Stimulated activated CD8-positive, alpha-beta memory T cell treated with anti-CD3 and anti-CD28 coated beads, Interleukin-12 subunit alpha, Interleukin-12 subunit beta, amount 100 ng/mL, for 1 hour (primary cell): ENCODE measurements around the gene PLOD1.
"Not testable (repeated sequence)": the region's sequence is repeated elsewhere in the genome, so short reads cannot be mapped to it uniquely, and the experiment has no call there.

Source experiments
- DNase-seq: peaks from one replicate; pipeline ENCODE4 v3.0.0-alpha.2; 2020; ENCODE audit warnings: low read depth

PLOD1 gene

DNA sequence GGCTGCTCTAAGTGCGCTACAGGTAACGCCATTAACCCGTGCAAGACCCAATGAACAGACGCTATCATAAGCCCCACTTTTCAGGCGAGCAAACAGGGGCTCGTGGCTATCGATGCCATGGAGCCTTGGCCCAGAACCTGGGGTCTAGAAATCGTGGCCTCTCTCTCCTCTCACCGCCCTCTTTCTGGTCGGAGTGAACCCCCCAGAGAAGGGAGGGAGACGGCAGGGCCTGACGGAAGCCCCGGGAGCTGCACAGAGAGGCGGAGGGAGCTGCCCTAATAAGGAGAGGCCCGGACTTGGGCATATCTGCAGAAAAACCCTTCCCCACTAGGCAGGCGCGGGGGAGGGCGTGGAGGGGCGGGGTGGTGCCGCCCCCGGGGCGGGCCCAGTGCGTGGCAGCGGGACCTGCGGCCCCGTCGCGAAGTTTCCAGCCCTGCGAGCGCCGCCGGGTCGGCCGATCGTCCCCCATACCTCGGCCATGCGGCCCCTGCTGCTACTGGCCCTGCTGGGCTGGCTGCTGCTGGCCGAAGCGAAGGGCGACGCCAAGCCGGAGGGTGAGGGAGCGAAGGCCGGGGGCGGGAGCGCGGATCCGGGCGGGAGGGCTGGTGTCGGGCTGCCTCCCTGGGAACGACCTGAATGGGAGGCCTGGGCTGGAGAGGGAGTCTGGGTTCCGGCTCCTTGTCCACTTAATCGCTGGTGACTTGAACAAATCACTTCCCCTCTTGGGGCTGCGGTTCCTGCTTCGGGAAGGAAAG lies at the start of gene PLOD1:
PLOD1 (plus strand) TSS at position 416 of the 755 bp plus-strand sequence; CDS start at position 479, 63 bp downstream.
- DNase-seq: peak; percentile 73

DNA sequence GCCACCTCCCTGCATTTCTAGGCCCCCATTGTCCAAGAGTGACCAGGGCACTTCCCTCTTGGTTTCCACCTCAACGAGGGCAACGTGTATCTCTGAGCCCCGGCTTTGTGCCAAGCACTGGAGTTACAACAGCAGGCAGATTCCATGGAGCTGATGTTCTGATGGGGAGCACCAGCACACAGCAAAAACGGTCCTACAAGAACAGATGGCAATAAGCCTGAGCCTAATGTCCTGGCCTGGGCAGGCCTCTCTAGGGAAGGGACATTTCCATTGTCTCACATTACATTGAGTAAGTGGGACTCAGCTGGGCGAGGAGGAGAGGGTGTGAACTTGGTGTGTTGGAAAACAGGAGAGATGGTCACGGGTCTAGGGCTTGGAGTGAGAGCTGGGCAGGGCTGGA lies 48.6 kb upstream of the PLOD1 start:
- no peak for DNase-seq

DNA sequence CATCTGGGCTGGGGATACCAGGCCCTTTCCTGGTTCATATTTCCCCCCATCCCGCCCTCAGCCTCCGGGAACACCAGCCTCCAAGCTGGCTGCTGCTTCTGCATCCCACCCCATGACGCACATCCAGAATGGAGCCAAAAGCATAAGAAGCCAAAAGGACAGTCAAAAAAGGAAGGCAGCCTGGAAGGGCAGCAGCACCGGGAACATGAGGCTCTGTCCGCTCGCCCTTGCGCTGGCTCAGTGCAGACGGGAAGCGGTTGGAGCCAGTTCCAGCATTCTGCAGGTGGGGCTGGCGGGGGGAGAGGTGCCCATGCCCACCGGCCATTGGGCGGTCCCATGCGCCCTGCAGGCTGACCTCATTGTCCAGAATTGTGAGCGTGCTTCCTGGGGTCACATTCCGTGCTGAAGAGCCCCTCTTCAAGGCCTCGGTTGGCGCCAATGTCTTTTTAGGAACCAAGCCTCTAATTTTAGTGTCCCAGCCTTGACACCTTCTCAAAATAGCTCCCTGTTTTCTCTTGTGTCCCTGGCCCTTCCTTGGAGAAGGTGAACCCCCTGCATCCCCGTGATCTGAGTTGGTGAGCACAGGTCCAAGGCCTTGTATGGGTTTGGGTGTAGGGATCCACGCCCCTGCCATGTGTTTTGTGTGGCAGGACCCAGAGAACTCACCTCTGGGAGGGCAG lies 47.4 kb upstream of the PLOD1 start:
- DNase-seq: no peak

DNA sequence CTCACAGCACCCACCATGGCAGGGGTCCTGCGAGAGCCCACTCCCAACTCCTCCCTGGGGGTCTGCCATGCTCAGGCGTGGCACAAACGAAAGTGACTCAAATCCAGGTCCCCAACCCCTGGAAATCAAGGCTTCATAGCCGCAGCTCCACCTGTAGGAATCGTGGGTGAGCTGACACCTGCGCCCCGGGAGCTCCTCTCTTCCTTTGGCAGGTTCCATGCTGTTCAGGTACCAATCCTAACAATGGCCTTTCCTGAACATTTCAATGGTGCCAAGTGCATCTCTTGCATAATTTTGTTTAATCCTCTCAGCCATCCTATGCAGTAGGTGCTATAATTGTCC lies 46.9 kb upstream of the PLOD1 start:
- DNase-seq: no peak

DNA sequence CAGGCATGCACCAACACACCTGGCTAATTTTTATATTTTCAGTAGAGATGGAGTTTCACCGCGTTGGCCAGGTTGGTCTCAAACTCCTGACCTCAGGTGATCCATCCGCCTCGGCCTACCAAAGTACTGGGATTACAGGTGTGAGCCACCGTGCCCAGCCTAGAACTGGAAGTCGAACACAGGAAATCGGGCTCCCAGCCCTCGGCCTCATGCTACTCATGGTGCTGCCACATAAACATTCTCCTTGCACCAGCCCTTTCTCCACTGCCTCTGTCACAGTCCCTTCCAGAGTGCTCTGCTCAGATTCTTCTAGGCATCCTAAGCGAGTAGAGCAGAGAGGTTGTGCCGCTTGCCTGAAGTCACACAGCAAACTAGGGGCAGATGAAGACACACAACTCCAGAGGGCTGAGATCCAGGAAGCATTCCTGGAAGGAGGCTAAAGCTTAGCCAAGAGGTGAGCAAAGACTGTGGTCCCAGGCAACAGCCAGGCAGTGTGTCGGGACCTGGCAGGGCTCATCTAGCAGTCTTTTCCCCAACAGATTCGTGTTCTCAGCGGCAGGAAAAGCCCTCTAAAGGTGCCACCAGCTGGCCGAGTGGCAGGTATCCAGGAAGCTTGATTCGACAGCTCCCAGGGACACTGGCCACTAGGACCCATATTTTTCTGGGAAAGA lies 46.2 kb upstream of the PLOD1 start:
- no peak for DNase-seq

DNA sequence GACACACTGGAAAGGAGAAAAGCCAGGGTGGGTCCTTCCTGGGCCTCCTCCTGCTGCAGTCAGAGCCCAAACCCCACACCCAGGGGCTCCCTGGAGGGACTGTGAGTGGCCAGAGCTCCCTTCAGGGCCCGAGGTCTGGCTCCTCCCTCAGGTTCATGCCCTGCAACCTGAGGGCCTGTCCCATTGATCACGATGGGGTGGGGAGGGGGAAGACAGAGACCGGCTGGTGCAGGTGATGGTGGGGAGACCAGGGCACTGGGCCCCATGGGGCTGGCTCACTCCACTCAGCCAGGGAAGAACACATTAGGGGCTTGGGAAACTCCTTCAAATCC lies 45.7 kb upstream of the PLOD1 start:
- DNase-seq: no peak

DNA sequence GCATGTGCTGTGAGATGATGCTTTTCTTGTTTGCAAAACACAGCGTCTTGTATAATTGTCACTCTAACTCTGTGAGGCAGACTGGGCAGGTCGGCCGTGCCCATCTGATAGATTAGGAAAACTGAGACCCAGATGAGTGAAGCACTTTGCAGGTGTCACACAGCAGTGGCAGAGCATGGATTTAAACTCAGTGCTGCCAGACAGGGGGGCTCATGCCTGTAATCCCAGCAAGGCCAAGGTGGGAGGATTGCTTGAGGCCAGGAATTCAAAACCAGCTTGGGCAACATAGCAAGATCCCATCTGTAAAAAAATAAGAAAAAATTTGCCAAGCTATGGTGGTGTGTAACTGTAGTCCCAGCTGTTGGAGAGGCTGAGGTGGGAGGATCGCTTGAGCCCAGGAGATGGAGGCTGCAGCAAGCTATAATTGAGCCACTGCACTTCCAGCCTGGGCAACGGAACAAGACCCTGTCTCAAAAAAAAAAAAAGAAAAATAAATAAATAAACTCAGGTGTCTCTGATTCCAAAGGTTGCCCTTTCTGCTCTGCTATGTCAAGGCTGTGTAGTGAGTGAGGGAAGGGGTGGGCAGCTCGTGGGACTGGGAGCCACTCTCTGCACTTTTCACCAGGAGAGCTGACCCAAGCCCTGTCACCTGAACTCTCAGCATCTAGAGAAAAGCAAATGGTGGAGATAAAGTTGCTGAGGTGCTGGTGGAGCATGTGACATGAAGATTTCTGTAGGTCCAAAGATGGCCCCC lies 42.9 kb upstream of the PLOD1 start:
- DNase-seq: no peak

DNA sequence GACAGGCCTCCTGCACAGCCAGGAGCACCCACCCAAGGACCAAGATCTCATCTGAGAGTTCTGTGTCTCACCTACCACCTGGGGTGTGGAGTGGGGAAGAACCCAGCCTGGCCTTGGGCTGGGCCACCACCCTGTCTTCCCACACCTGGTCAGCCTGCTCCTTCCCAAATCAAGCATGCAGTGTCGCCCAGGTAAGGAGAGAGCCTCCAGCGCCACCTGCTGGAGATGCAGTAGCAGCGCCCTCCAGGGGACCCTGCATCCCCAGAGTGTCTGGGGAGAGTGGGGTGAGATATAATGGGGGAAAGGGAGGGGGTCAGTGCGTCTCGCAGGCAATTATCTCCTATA lies 40.6 kb upstream of the PLOD1 start:
- DNase-seq: peak; percentile 47

DNA sequence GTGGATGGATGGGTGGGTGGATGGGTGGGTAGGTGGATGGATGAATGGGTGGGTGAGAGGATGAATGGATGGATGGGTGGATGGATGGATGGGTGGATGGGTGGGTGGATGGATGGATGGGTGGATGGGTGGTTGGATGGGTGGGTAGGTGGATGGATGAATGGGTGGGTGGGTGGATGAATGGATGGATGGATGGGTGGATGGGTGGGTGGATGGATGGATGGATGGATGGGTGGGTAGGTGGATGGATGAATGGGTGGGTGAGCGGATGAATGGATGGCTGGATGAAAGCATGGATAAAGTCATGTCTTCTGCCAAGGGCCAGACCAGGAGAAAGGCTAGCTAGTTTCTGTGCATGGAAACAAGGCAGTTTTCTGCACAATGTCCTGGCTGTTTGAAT lies 40.0 kb upstream of the PLOD1 start:
- DNase-seq: not testable (repeated sequence)

DNA sequence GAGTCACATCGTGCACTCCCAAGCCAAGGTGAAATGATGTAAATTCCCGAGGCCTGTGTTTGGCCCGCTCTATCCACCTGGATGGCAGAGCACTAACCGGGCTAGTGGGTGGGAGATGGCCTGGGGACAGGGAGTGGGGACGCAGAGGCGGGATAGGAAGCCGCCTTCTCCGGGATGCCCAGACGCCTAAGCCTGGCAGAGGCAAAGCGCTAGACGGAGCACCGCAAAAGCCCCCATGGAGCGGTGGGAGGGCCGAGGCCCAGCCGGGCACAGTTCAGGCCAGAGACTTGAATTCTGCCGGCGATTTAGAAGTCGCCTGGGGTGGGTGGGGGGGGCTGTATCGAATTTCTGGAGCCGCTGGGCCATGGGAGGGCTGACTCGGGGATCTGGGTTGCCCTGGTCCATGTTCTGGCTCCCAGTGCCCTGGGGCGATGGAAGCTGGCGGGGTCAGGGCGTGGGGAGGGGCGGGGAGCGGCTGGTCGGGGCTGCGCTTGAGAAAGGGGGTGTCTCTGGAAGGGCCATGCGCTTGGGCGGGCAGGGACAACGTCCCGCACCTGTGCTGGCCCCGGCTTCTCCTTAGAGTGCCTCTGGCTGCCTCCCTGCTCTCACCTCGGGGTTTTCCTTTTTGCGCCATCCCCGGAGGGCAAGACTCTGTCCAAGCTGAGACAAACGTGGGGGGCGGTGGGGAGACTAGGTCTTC lies 36.3 kb upstream of the PLOD1 start:
- no peak for DNase-seq

DNA sequence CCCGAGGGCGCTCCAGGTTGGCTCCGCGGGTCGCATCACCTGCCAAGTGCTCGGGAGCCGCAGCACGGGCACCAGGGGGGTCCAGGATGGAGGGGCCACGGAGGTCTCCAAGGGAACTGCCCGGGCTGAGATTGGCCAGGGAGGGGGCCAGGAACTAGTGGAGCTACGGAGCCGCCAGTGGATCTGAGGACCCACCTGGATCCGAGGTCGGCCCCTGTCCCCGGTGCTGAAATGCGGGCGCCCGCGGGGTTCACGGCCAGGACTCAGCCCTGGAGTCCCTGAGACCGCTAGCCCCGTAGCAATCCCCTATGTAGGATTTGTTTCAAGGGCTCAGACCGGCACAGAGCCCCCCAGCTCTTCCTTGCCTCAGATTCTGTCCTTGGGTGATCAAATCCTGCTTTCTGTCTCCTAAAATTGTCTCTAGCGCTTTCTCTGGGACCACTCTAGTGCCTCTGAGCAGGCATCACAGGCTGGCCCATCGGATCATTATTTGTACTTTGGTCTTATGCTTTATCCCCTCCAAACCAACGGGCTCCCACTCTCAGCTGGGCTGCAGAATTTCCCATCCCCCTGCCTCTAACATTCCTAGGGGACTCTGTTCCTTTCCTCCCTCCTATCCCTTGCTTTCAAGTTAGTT lies 35.6 kb upstream of the PLOD1 start:
- DNase-seq: no peak

DNA sequence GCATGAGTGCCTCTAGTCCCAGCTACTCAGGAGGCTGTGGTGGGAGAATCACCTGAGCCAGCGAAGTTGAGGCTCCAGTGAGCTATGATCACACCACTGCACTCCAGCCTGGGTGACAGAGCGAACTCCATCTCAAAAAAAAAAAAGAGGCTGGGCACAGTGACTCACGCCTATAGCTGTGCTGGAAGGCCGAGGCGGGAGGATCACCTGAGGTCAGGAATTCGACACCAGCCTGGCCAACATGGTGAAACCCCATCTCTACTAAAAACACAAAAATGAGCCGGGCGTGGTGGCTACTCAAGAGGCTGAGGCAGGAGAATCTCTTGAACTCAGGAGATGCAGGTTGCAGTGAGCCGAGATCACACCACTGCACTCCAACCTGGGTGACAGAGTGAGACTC lies 33.1 kb upstream of the PLOD1 start:
- not testable (repeated sequence) for DNase-seq

DNA sequence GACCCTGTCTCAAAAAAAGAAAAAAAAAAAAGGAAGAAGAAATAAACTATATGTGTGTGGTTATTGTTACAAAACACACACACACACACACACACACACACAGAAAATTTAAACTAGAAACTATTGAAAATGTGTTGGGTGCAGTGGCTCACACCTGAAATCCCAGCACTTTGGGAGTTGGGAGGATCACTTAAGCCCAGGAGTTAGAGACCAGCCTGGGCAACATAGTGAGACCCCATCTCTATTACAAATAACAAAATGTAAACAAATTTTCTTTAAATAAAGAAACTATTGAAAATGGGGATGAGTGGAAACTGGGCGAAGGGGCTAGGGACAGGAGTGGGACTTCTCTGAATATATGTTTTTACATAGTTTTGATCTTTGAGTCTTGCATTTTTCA lies 31.3 kb upstream of the PLOD1 start:
- no peak for DNase-seq

DNA sequence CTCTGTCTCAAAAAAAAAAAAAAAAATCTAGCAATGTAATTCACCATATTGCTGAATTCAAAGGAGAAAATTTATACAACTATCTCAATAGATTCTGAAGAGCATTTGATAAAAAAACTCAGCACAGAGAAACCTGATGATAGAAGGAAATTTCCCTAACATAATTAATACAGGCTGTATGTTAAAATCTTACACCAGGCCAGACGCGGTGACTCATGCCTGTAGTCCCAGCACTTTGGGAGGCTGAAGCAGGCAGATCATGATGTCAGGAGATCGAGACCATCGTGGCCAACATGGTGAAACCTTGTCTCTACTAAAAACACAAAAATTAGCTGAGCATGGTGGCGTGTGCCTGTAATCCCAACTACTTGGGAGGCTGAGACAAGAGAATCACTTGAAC lies 30.4 kb upstream of the PLOD1 start:
- not testable (repeated sequence) for DNase-seq

DNA sequence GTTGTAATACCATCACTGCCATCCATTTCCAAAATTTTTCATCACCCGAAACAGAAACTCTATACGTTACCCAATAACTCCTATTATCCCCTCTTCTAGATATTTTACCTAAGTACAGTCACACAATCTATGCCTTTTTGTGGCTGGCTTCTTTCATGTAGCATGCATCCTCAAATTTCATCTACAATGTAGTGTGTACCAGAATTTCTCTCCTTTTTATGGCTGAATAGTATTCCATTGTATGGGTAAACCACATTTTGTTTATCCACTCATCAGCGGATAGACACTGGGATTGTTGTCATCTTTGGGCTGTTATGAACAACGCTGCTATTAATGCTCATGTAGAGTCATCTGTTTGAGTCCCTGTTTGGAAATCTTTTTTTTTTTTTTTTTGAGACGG lies 29.5 kb upstream of the PLOD1 start:
- DNase-seq: no peak

DNA sequence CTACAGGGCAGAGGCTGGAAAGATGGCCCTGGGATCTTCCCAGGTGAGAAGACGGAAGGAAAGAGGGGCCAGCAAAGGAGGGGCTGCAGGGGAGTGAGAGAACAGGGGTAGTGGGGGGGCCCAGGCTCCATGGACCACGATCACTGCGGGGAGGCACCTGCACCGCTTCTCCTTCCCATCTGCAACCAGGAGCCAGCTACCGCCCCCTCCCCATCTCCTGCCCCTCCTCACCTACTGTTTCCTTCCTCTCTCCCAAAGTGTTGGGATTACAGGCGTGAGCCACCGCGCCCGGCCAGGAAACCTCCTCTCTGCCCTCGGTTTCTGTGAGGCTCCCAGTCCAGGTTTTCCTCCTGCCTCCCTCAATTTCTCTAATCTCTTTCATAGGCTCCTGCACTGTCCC lies 27.6 kb upstream of the PLOD1 start:
- no peak for DNase-seq

DNA sequence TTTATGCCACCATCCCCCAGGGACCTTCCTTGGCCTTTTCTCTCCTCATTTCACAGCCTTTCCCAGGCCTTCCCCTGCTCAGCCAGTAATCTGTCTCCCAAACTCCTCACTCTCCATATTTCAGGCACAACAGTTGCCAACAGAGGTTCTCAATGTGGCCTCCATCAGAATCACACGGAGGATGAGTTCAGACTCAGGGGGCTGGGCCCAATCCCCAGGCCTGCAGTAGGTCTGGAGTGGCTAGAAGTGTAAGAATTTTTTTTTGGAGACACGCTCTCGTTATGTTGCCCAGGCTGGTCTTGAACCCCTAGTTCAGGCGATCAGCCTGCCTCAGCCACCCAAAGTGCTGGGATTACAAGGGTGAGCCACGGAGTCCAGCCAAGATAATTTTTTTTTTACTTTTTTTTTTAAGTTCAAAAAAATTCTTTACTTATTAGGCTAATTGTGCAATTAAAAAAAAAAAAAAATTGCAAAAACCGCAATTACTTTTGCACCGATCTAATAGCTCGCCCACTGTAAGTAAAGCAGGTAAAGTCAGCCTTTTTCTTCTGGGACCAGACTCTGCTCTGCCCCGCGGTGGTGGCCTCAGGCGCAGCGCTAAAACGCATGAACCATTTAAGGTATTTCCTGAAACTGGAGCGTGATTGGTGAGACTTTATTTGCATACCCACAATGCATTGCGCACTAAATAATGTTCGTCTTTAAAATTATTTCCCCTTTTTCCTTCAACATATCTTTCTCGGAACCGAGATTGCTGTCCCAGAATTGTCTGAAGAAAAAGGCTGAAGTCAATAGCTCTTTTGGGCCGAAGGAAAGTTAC lies 27.0 kb upstream of the PLOD1 start:
- DNase-seq: peak; percentile 72

DNA sequence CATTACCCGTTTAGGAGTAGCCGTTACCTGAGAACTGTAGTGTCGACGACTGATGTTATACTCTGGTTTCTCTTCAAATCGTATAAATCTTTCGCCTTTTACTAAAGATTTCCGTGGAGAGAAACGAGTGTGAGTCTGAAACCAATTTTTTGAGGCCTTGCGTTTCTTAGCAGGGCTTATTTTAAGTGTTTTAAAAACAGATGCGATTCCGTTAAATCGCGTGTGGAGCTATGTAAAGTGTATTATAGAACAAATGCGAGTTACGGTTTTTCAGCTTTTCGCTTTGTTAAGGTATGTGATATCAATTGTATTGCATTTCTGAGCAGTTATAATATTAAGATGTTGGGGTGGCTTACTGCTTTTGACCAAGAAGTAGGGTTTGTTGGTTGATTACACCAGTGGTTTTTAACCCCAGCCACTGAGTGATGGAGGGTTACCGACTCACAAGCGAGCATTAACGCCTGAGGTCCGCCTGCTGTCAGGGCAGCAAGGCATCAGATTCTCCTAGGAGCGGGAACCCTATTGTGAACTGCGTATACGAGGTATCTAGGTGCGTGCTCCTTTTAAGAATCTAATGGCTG lies 26.3 kb upstream of the PLOD1 start:
- DNase-seq: peak; percentile 55

DNA sequence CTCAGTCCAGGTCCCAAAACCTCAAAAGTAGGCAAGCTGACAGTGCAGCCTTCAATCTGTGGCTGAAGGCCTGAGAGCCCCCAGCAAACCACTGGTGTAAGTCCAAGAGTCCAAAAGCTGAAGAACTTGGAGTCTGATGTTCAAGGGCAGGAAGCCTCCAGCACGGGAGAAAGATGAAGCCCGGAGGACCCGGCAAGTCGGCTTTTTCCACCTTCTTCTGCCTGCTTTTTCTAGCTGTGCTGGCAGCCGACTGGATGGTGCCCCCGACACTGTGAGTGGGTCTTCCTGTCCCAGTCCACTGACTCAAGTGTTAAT lies 23.6 kb upstream of the PLOD1 start:
- DNase-seq: not testable (repeated sequence)

DNA sequence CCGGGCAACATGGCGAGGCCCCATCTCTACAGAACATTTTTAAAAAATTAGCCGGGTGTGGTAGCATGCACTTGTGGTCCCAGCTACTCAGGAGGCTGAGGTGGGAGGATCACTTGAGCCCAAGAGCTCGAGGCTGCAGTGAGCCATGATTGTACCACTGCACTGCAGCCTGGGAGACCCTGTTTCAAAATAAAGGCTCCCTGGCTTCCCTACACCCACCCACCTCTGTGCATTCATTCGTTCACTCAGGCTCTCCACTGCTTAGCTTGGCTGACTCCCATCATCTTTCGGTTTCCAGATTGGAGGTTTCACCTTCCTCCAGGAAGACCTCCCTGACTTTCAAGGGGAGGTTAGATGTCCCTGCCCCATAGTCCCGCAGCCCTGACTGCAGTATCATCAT lies 22.5 kb upstream of the PLOD1 start:
- no peak for DNase-seq
